ENCODE measurements around the gene CNOT6L. TPM values are rescaled to one million over a fixed set of nuclear protein-coding genes. Genes with fewer than 3 reads are reported as not detected.

CNOT6L gene
- total RNA-seq, 1 experiment from 2014 or later, result 29.4 TPM

DNA sequence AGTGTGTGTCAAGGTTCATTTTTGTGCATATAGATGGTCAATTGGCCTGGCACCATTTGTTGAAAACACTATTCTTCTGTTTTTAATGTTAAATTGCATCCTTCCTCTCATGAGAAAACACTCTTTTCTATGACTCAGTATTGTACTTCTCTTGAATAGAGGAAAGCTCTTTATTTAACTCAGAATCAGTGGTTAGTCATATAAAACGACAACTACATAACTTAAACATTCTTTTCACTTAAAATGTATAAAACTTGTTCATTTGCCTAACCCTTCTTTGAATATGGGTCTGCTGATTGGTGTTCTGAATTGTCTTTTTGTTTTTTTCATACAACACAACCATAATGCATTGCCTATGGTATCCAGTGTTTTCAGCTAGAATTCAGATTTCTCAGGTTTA, 26.2 kb upstream of the CNOT6L start:
- TF ChIP-seq CBX3 (IDR thresholded peaks at IDR 0.05; ENCODE audit: low read depth) (no peak), POLR2AphosphoS5 (IDR thresholded peaks at IDR 0.05; ENCODE audit: low read depth, low read length) (no peak), TCF7L2 (IDR thresholded peaks at IDR 0.05; ENCODE audit: borderline replicate concordance, extremely low read depth, insufficient read depth, insufficient read length) (no peak)
- Histone ChIP-seq H3K4me3 (replicated peaks in 1 of 2; ENCODE audit: low read depth in 1 of 2, low read length in 2 of 2) (no peak overlapping the region), H3K9ac (ENCODE audit: low read length) (no peak overlapping the region), H3K36me3 (ENCODE audit: control insufficient read depth in 1 of 2, insufficient read depth in 2 of 2, low read length in 2 of 2) (no peaks in the 10 kb centered on the region; a peak in 1 of 4 replicates), H2AFZ (ENCODE audit: low read depth, low read length, poor library complexity, severe bottlenecking) (no peak overlapping the region), H3K9me2 (ENCODE audit: insufficient read depth) (no peaks in the 10 kb centered on the region), H3K4me1 (ENCODE audit: control insufficient read depth in 1 of 2, insufficient read depth in 2 of 2, low read length in 2 of 2) (no peaks in the 10 kb centered on the region), H3K4me2 (ENCODE audit: low read length) (no peak overlapping the region), H3K9me3 (ENCODE audit: control insufficient read depth in 1 of 2, insufficient read depth in 1 of 2, low read depth in 1 of 2, low read length in 2 of 2) (no peaks in the 10 kb centered on the region), H3K27me3 (ENCODE audit: insufficient read depth, low read length) (no peaks in the 10 kb centered on the region), H4K20me1 (ENCODE audit: insufficient read depth) (no peaks in the 10 kb centered on the region), H3K27ac (ENCODE audit: low read depth, low read length) (no peak overlapping the region), H3K79me2 (ENCODE audit: insufficient read depth, low read length) (no peaks in the 10 kb centered on the region)
- intact Hi-C loops (cut with micrococcal nuclease), result no loop called here
- ATAC-seq (no peak), DNase-seq (ENCODE audit: low read depth, low spot score) (no peak)
- ChIA-PET CTCF (interaction anchor here (1.2 kb wide), 1 partner anchor 16 kb away, joined by 3 read pairs; the partner anchor contains the start of gene MRPL1), RAD21 (ENCODE audit: low non-redundant PET in 1 of 2, low total read pairs in 2 of 2, uncharacterized antibody in 2 of 2, unreplicated experiment in 2 of 2) (no interaction called here), POLR2A (no interaction called here)
- BruUV-seq (replicated peaks), result no TSS peak

DNA sequence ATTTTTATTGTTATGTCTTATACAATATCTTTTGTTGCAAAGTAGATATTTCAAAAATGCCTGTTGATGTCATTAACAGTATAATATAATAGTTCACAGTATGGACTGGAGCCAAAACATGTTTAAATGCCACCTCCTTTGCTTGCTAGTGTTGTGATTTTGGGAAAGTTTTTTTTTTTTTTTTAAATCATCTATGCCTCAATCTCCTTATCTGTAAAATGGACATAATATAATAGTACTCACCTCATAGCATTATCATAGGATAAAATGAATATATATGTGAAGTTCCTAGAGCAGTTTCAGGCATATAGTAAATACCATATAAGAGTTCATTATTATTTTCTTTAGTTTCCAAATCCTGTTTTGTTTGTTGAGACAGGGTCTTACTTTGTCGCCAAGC, 25.2 kb upstream of the CNOT6L start:
- CTCF ChIA-PET, result no interaction called here
- Histone ChIP-seq H3K9ac (ENCODE audit: low read length) (no peak overlapping the region), H3K9me3 (ENCODE audit: control insufficient read depth in 1 of 2, insufficient read depth in 1 of 2, low read depth in 1 of 2, low read length in 2 of 2) (no peaks in the 10 kb centered on the region), H3K36me3 (ENCODE audit: control insufficient read depth in 1 of 2, insufficient read depth in 2 of 2, low read length in 2 of 2) (no peaks in the 10 kb centered on the region; a peak in 1 of 4 replicates), H3K4me2 (ENCODE audit: low read length) (no peak overlapping the region), H3K9me2 (ENCODE audit: insufficient read depth) (no peaks in the 10 kb centered on the region), H2AFZ (ENCODE audit: low read depth, low read length, poor library complexity, severe bottlenecking) (no peak overlapping the region), H3K4me1 (ENCODE audit: control insufficient read depth in 1 of 2, insufficient read depth in 2 of 2, low read length in 2 of 2) (no peaks in the 10 kb centered on the region), H4K20me1 (ENCODE audit: insufficient read depth) (no peaks in the 10 kb centered on the region), H3K27me3 (ENCODE audit: insufficient read depth, low read length) (no peaks in the 10 kb centered on the region), H3K4me3 (replicated peaks in 1 of 2; ENCODE audit: low read depth in 1 of 2, low read length in 2 of 2) (no peak overlapping the region), H3K27ac (ENCODE audit: low read depth, low read length) (no peak overlapping the region), H3K79me2 (ENCODE audit: insufficient read depth, low read length) (no peaks in the 10 kb centered on the region)
- intact Hi-C loops (cut with micrococcal nuclease), result no loop called here
- RAD21 ChIA-PET (ENCODE audit: low non-redundant PET in 1 of 2, low total read pairs in 2 of 2, uncharacterized antibody in 2 of 2, unreplicated experiment in 2 of 2), result no interaction called here
- BruUV-seq (replicated peaks), result no TSS peak
- POLR2A ChIA-PET, result interaction anchor here (0.9 kb wide), 1 partner anchor 18 kb away, joined by 3 read pairs; no protein-coding TSS in a partner anchor
- no peak for ATAC-seq
- DNase-seq (ENCODE audit: low read depth, low spot score), result no peak
- no peak for TF ChIP-seq ZFX (IDR thresholded peaks at IDR 0.05)
- TF ChIP-seq SIN3A (IDR thresholded peaks at IDR 0.05; ENCODE audit: low read depth), result no peak
- TF ChIP-seq, protein P1, sequence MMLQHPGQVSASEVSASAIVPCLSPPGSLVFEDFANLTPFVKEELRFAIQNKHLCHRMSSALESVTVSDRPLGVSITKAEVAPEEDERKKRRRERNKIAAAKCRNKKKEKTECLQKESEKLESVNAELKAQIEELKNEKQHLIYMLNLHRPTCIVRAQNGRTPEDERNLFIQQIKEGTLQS (IDR thresholded peaks at IDR 0.05), result no peak
- TF ChIP-seq JUND (IDR thresholded peaks at IDR 0.05), result no peak
- TF ChIP-seq, protein P2, sequence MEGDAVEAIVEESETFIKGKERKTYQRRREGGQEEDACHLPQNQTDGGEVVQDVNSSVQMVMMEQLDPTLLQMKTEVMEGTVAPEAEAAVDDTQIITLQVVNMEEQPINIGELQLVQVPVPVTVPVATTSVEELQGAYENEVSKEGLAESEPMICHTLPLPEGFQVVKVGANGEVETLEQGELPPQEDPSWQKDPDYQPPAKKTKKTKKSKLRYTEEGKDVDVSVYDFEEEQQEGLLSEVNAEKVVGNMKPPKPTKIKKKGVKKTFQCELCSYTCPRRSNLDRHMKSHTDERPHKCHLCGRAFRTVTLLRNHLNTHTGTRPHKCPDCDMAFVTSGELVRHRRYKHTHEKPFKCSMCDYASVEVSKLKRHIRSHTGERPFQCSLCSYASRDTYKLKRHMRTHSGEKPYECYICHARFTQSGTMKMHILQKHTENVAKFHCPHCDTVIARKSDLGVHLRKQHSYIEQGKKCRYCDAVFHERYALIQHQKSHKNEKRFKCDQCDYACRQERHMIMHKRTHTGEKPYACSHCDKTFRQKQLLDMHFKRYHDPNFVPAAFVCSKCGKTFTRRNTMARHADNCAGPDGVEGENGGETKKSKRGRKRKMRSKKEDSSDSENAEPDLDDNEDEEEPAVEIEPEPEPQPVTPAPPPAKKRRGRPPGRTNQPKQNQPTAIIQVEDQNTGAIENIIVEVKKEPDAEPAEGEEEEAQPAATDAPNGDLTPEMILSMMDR (IDR thresholded peaks at IDR 0.05 in 2 of 3, conservative IDR thresholded peaks at IDR 0.05 in 1 of 3; ENCODE audit: borderline replicate concordance in 1 of 3, insufficient read depth in 1 of 3, low read depth in 2 of 3, low read length in 2 of 3), result no peak
- TF ChIP-seq YY1 (IDR thresholded peaks at IDR 0.05; ENCODE audit: extremely low read depth, insufficient replicate concordance, low read depth, low read length), result no peak
- TF ChIP-seq EZH2 (IDR thresholded peaks at IDR 0.05), result no peak
- TF ChIP-seq TCF7L2 (IDR thresholded peaks at IDR 0.05; ENCODE audit: borderline replicate concordance, extremely low read depth, insufficient read depth, insufficient read length), result no peak
- TF ChIP-seq CBX3 (IDR thresholded peaks at IDR 0.05; ENCODE audit: low read depth), result no peak
- TF ChIP-seq, protein P3, sequence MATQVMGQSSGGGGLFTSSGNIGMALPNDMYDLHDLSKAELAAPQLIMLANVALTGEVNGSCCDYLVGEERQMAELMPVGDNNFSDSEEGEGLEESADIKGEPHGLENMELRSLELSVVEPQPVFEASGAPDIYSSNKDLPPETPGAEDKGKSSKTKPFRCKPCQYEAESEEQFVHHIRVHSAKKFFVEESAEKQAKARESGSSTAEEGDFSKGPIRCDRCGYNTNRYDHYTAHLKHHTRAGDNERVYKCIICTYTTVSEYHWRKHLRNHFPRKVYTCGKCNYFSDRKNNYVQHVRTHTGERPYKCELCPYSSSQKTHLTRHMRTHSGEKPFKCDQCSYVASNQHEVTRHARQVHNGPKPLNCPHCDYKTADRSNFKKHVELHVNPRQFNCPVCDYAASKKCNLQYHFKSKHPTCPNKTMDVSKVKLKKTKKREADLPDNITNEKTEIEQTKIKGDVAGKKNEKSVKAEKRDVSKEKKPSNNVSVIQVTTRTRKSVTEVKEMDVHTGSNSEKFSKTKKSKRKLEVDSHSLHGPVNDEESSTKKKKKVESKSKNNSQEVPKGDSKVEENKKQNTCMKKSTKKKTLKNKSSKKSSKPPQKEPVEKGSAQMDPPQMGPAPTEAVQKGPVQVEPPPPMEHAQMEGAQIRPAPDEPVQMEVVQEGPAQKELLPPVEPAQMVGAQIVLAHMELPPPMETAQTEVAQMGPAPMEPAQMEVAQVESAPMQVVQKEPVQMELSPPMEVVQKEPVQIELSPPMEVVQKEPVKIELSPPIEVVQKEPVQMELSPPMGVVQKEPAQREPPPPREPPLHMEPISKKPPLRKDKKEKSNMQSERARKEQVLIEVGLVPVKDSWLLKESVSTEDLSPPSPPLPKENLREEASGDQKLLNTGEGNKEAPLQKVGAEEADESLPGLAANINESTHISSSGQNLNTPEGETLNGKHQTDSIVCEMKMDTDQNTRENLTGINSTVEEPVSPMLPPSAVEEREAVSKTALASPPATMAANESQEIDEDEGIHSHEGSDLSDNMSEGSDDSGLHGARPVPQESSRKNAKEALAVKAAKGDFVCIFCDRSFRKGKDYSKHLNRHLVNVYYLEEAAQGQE (IDR thresholded peaks at IDR 0.05; ENCODE audit: low read depth), result no peak
- no peak for TF ChIP-seq FOSL1 (IDR thresholded peaks at IDR 0.05; ENCODE audit: low read depth)
- no peak for TF ChIP-seq SRF (IDR thresholded peaks at IDR 0.05; ENCODE audit: low read depth)
- no peak for TF ChIP-seq EGR1 (IDR thresholded peaks at IDR 0.05; ENCODE audit: low read depth)
- no peak for TF ChIP-seq ELF1 (IDR thresholded peaks at IDR 0.05; ENCODE audit: borderline replicate concordance, low read depth)
- no peak for TF ChIP-seq ZNF274 (IDR thresholded peaks at IDR 0.05; ENCODE audit: low read depth, low read length)

Data from HCT116 (cell line).